Retinal pigment epithelial cell (primary cell): ENCODE measurements around the gene MASTL.

Experiments
- DNase-seq: peaks from one replicate; pipeline ENCODE4 v3.0.0-alpha.2; 2010; ENCODE audit warnings: low read depth
- H3K4me3 ChIP-seq: 2 replicates; pipeline ENCODE4 v1.5.1; 2011; ENCODE audit warnings: mild to moderate bottlenecking, low read length, control low read depth, moderate library complexity
- TF ChIP-seq, protein P1 (sequence below): conservative IDR thresholded peaks from 2 replicates; pipeline ENCODE4 v1.5.1; 2011; ENCODE audit warnings: low read depth, low read length, control low read depth, inconsistent platforms

The MASTL gene

DNA sequence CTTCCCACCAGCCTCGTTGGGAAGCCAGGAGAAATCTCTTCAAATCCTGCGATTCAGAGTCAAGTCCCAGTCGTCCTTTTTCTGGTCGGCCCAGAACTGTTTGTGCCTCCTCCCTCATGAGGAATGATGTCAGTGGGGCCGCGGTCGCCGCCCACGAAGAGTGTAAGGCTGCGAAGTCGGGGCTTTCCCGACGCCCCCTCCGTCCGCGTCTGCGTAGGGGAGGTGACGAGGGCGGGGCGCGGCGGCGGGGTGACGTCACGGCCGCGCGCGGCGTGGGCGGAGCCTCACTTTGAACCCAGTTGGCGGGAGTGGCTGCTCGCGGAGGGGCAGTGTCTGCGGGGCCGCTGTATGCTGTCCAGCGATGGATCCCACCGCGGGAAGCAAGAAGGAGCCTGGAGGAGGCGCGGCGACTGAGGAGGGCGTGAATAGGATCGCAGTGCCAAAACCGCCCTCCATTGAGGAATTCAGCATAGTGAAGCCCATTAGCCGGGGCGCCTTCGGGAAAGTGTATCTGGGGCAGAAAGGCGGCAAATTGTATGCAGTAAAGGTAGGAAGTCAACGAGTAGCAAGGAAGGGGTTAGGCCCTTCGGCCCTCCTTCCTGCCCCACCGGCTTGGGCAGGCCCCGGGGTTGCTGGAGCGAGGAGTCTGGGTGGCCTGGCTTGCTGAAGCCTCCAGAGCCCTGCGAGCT is at the start of gene MASTL:
Gene MASTL (plus strand): TSS at position 287 of the 689 bp plus-strand sequence. CDS start 75 bp downstream, at position 362.
- TF ChIP-seq, protein P1, sequence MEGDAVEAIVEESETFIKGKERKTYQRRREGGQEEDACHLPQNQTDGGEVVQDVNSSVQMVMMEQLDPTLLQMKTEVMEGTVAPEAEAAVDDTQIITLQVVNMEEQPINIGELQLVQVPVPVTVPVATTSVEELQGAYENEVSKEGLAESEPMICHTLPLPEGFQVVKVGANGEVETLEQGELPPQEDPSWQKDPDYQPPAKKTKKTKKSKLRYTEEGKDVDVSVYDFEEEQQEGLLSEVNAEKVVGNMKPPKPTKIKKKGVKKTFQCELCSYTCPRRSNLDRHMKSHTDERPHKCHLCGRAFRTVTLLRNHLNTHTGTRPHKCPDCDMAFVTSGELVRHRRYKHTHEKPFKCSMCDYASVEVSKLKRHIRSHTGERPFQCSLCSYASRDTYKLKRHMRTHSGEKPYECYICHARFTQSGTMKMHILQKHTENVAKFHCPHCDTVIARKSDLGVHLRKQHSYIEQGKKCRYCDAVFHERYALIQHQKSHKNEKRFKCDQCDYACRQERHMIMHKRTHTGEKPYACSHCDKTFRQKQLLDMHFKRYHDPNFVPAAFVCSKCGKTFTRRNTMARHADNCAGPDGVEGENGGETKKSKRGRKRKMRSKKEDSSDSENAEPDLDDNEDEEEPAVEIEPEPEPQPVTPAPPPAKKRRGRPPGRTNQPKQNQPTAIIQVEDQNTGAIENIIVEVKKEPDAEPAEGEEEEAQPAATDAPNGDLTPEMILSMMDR: no peak
- H3K4me3 ChIP-seq: peak within 1 kb of the TSS; percentile 100
- peak; percentile 69 for DNase-seq

DNA sequence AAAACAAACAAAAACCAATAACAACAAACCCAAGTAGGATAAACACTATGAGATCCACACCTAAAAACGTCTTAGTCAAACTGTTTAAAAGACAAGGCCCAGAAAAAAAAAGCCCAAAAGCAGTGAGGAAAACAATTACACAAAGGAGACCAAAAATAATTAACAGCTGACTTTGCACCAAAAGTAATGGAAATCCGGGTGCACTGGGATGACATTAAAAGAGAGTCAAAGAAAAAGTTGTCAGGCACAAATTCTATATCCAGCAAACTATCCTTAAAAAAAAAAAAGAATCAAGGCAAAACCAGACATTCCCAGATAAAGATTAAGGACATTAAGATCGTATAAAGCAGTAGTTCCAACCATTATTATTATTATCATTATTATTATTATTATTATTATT is 47.0 kb upstream of the MASTL start:
- H3K4me3 ChIP-seq: no peak overlapping the region
- TF ChIP-seq, protein P1: no peak
- DNase-seq: no peak

DNA sequence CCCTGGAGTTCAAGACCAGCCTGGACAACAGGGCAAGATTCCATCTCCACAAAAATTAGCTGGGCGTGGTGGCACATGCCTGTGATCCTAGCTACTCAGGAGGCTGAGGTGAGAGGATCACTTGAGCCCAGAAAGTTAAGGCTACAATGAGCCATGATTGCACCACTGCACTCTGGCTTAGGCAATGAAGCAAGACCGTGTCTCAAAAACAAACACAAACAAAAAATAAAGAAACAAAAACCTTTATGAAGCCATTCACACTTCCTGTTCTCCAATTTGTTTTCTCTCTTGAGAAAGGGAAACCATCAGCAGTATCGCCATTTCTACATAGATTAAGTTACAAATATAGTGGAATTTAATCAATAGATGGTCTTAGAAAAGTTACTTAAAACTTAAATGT is 20.8 kb upstream of the MASTL start:
- H3K4me3 ChIP-seq: no peak overlapping the region
- no peak for DNase-seq
- TF ChIP-seq, protein P1: no peak

DNA sequence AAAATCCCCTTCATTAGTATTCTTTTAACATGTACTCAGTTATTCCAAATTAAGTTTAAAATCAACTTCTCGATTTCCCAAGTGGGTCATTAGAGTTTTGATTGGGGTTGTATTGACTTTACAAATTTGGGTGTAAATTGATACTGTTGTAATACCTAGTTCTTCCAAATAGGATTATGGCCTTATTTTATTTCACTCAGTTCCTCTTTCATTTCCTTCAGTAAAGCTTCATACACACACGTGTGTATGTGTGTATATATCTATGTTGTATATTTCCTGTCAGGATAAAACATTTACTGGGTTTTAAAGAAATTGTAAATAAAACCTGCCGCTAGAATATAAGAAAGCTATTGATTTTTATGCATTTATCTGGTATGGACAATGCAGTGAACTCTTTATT is 16.9 kb upstream of the MASTL start:
- no peak for DNase-seq
- TF ChIP-seq, protein P1: no peak

DNA sequence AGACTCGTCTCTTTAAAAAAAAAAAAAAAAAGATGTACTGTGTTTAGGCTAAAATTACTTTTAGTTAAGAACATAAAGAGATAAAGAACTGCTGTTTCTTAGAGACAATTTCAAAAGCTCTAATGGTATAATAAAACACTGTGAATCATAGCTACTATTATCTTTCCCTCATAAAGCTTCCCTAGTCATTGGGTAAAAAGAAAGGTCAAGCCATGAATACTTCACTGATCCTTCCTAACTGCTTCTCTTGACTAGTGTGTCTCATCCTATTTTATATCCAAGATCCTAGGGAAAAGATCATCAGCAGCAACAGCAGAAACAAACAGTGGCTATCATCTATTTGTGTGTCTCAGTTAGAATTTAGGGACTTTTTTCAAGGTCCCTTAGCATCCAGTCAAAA is 11.5 kb upstream of the MASTL start:
- H3K4me3 ChIP-seq: no peak overlapping the region
- DNase-seq: no peak
- TF ChIP-seq, protein P1: no peak

More for the DNA sequence above, 16.9 kb upstream of the MASTL start:
- no peak overlapping the region for H3K4me3 ChIP-seq

DNA sequence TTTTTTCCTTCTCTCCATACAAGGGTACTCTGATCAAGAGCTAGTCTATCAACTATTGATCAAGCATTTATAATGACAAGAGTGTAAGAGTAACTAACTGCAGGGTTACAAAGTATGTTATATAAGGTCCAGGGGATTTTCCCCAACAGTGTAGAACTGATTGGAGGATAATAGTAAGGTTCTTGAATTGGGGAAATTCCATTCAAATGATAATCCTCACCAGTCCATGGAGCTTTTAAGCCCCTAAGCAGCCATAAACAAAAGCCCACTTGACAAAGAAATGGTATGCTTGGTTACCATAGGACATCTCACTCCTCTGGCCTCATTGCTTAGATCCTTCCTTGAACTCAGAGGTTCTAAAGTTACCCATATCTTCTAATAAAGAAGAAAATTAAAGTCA is 9.2 kb upstream of the MASTL start:
- TF ChIP-seq, protein P1: no peak
- no peak for DNase-seq
- no peak overlapping the region for H3K4me3 ChIP-seq

DNA sequence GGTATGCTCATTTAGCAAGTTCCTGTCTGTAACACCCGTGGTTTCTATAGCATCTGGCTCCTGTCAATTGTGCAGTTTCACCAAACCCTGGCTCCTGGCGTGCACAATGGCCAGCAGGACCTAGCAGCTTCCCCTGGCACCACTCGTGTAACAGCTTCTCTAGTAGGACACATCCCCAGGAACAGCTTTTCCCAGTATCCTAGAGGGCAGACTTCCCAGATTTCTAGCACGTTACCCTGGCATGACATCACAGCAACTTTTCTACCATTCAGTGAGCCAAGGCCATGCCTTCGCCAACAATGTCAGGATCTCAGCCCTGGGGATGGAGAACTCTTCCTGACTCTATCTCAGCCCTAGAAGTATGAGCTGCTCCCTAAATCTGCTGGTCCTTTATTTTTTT is 7.5 kb upstream of the MASTL start:
- DNase-seq: no peak
- TF ChIP-seq, protein P1: no peak
- H3K4me3 ChIP-seq: no peak overlapping the region
